ENCODE measurements around the gene PER3. TPM values are rescaled to one million over a fixed set of nuclear protein-coding genes. Genes with fewer than 3 reads are reported as not detected.

The PER3 gene
- total and polyA plus RNA-seq, 2 donors from 2014 or later: 5.1 to 23.8 TPM

DNA sequence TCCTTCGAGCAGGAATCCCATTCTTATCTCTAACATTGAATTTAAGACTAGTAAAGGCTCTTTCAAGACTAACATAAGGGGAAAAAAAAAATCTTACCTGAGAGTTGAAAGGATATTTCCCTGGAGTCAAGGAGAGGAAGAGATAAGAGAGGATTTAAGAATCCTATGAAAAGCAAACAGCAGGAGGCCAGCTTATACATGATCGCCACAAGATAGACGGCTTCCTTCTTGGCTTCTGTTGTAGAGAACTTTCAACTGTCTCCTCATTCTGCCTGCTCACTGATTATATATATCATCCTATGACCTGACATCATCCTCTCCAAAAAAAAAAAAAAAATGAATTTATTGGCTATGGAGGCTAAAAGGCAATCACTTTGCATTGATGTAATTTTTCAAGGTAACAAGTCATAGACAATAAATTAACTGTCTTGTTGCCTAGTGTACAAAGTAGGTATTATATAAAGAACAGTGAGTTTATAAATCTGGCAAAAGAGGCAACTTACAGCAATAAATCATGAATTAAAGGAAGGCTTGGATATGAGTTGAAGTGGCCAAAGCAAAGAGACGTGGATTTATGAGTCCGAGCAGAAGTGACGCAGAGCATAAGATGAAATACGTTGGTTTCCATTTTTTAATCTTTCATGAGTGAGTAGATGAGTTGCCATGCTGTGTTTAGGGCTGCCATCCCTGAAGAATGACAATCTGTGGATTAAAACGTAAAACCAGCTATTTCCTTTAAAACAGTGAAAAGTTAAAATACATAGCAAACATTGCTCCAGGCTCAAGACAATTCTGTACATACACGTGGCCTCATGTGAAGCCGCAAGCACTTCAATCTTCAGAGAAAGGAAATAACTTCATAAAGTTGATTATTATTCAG is 69.0 kb downstream of the PER3 start, which contains the start of gene UTS2:
Gene UTS2 (minus strand): TSS at position 262 of the 880 bp plus-strand sequence. CDS start 62 bp downstream, at position 200.
- intact Hi-C loops (cut with DNase I): no loop called here
- H3K4me1 ChIP-seq (ENCODE audit: control insufficient read depth in 2 of 3, insufficient read depth in 2 of 3, low read depth in 1 of 3, low read length in 3 of 3): no peaks in the 10 kb centered on the region
- no peaks in the 10 kb centered on the region for H3K9me3 ChIP-seq (ENCODE audit: control insufficient read depth in 2 of 3, insufficient read depth in 1 of 3, low read length in 3 of 3)
- no peak for DNase-seq
- no peaks in the 10 kb centered on the region for H3K27me3 ChIP-seq (ENCODE audit: control insufficient read depth, insufficient read depth, low read length)
- H3K27ac ChIP-seq (ENCODE audit: low read depth in 2 of 2, low read length in 2 of 2): no peak within 1 kb of the TSS
- TF ChIP-seq, protein P1, sequence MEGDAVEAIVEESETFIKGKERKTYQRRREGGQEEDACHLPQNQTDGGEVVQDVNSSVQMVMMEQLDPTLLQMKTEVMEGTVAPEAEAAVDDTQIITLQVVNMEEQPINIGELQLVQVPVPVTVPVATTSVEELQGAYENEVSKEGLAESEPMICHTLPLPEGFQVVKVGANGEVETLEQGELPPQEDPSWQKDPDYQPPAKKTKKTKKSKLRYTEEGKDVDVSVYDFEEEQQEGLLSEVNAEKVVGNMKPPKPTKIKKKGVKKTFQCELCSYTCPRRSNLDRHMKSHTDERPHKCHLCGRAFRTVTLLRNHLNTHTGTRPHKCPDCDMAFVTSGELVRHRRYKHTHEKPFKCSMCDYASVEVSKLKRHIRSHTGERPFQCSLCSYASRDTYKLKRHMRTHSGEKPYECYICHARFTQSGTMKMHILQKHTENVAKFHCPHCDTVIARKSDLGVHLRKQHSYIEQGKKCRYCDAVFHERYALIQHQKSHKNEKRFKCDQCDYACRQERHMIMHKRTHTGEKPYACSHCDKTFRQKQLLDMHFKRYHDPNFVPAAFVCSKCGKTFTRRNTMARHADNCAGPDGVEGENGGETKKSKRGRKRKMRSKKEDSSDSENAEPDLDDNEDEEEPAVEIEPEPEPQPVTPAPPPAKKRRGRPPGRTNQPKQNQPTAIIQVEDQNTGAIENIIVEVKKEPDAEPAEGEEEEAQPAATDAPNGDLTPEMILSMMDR (IDR thresholded peaks at IDR 0.05; ENCODE audit: borderline replicate concordance, extremely low read depth, insufficient read depth): no peak
- no peak for FAIRE-seq
- H3K9ac ChIP-seq (ENCODE audit: low read length in 3 of 3): no peak within 1 kb of the TSS
- H3K4me3 ChIP-seq (ENCODE audit: low read length in 3 of 3): no peak within 1 kb of the TSS
- H3K36me3 ChIP-seq (ENCODE audit: control insufficient read depth in 2 of 3, insufficient read depth in 3 of 3, low read length in 3 of 3): peaks cover 0 to 2% (median 0%) of the 10 kb centered on the region in 3 donors

DNA sequence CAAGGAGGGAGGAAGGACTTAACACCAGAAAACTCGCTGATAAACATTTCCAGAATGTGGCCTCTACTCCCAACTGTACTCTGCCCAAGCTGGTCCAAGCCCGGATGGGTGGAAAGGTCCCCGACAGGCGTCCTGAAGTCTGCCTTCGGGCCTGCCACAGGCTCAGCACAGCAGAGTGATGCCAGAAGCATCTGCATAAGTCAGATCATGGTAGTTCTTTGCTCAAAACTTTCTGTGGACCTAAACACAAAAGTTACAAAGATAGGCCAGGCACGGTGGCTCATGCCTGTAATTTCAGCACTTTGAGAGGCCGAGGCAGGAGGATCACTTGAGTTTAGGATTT is 69.6 kb downstream of the PER3 start:
- intact Hi-C loops (cut with DNase I): no loop called here
- H3K9me3 ChIP-seq (ENCODE audit: control insufficient read depth in 2 of 3, insufficient read depth in 1 of 3, low read length in 3 of 3): no peaks in the 10 kb centered on the region
- H3K9ac ChIP-seq (ENCODE audit: low read length in 3 of 3): no peak overlapping the region
- no peak overlapping the region for H3K4me3 ChIP-seq (ENCODE audit: low read length in 3 of 3)
- no peak overlapping the region for H3K27ac ChIP-seq (ENCODE audit: low read depth in 2 of 2, low read length in 2 of 2)
- H3K4me1 ChIP-seq (ENCODE audit: control insufficient read depth in 2 of 3, insufficient read depth in 2 of 3, low read depth in 1 of 3, low read length in 3 of 3): no peaks in the 10 kb centered on the region
- peaks cover 0 to 2% (median 0%) of the 10 kb centered on the region in 3 donors for H3K36me3 ChIP-seq (ENCODE audit: control insufficient read depth in 2 of 3, insufficient read depth in 3 of 3, low read length in 3 of 3)
- no peak for FAIRE-seq
- DNase-seq: no peak
- no peaks in the 10 kb centered on the region for H3K27me3 ChIP-seq (ENCODE audit: control insufficient read depth, insufficient read depth, low read length)
- TF ChIP-seq, protein P1 (IDR thresholded peaks at IDR 0.05; ENCODE audit: borderline replicate concordance, extremely low read depth, insufficient read depth): no peak

DNA sequence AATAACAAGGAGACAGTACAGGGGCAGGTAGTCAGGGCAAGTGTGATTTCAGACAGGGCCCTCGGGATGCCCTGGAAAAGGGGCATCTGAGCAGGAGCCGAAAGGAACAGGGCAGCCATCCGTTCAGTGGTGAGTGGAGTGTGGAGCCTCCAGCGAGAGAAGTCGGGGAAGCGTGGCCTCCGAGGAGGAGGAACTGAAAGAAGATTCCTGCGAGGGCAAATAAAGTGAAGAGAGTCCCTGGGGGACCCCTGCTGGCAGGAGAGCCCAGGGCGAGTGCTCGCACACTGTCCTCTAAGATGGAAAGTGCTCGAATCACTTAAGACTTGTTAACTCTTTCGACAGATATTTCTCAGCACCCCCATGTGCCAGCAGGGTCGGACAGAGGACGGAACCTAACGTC is 72.3 kb downstream of the PER3 start:
- TF ChIP-seq, protein P1 (IDR thresholded peaks at IDR 0.05; ENCODE audit: borderline replicate concordance, extremely low read depth, insufficient read depth): no peak
- Histone ChIP-seq H3K4me1 (ENCODE audit: control insufficient read depth in 2 of 3, insufficient read depth in 2 of 3, low read depth in 1 of 3, low read length in 3 of 3) (no peaks in the 10 kb centered on the region), H3K27ac (ENCODE audit: low read depth in 2 of 2, low read length in 2 of 2) (no peak overlapping the region), H3K9ac (ENCODE audit: low read length in 3 of 3) (no peak overlapping the region), H3K27me3 (ENCODE audit: control insufficient read depth, insufficient read depth, low read length) (no peaks in the 10 kb centered on the region), H3K36me3 (ENCODE audit: control insufficient read depth in 2 of 3, insufficient read depth in 3 of 3, low read length in 3 of 3) (peaks cover 0 to under 1% (median 0%) of the 10 kb centered on the region in 3 donors), H3K9me3 (ENCODE audit: control insufficient read depth in 2 of 3, insufficient read depth in 1 of 3, low read length in 3 of 3) (no peaks in the 10 kb centered on the region), H3K4me3 (ENCODE audit: low read length in 3 of 3) (no peak overlapping the region)
- DNase-seq (peak in 2 of 5 donors; percentile 22 to 28), FAIRE-seq (no peak)
- intact Hi-C loops (cut with DNase I): no loop called here
